Superior temporal gyrus (tissue), 1 donor: ENCODE data around the gene ZC3HAV1.
"Not testable (repeated sequence)": the region's sequence is repeated elsewhere in the genome, so short reads cannot be mapped to it uniquely, and the experiment has no call there.

Experiments used
- DNase-seq: peaks from one replicate; pipeline ENCODE4 v3.0.0-alpha.2; 2016; ENCODE audit errors: extremely low spot score

ZC3HAV1 gene

DNA sequence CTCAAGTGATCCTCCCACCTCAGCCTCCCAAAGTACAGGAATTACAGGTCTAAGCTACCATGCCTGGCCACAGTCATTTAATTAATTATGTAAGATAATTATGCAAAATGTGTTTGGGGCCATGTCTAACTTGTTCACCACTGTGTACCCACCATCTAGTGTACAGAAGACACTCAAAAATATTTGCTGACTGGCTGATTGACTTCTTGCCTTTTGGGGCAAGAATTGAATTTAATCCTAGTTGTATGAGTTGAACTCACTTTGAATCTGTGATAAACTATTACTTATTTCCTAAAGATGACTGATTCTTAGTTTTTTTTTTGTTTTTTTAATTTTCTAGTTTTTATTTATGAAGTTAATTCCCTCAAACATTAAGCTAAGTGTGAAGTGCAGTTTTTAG, 57.9 kb downstream of the ZC3HAV1 start:
- DNase-seq, result no peak

DNA sequence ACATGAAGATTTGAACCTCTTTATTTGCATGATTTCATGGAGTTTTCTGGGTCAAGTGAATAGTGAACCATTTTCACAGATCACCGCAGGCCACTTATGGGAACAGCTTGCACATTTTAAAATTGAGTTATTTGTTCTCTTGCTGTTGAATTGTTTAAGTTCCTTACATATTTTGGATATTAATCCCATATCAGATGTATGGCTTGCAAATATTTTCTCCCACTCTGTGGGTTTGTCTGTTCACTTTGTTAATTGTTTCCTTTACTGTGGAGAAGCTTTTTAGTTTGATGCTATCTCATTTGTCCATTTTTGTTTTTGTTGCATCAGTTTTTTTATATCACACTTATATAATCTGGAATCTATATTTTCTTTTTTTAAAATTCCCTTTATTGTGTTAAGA, 59.6 kb downstream of the ZC3HAV1 start:
- DNase-seq, result no peak

DNA sequence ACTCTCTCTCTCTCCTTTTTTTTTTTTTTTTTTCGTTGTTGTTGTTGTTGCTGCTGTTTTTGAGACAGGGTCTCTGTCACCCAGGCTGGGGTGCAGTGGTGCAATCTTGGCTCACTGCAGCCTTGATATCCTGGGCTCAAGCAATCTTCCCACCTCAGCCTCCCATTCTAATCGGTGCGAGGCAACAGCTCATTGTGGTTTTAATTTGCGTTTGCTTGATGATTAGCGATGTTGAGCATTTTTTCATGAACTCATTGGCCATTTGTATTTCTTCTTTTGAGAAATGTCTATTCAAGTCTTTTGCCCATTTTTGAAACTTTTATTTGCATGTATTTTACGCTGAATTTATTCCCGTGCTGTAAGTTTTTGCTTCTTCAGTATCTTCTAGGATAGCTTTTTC, 60.4 kb downstream of the ZC3HAV1 start:
- DNase-seq, result no peak

DNA sequence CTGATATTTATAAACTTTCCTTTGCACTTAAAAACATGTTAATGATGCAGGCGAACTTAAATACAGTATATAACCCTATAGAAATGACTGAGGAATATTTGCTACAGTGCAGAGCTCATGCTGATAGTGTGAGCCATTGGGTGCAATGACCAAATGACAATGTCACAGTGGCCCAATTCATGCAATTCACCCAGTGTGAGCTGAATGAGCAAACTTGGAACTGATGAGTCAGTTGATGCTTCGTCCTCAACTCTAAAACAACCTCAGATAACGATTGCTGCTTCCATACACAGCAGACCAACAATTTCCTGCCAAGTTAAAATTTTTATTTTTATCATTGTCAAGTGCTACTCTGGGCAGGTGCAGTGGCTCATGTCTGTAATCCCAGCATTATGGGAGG, 61.5 kb downstream of the ZC3HAV1 start:
- no peak for DNase-seq

DNA sequence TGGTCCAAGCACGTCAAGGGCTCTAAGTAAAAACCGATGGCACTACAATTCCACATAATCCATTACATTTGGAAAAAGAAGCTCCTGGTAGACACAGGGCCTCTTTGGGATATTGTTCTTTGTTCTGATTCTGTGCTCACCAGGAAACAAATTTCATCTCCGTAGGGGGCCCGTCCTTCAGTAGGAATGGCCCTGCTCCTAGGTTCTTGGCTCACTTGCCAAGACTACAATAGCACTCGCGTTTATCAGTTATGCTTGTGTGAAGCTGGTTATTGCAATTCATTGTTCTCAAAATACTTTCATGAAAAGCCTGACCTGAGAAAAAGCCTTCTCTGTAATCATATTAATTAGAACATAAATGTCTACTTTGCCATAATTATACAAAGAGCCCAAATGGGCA, 63.4 kb downstream of the ZC3HAV1 start:
- no peak for DNase-seq

DNA sequence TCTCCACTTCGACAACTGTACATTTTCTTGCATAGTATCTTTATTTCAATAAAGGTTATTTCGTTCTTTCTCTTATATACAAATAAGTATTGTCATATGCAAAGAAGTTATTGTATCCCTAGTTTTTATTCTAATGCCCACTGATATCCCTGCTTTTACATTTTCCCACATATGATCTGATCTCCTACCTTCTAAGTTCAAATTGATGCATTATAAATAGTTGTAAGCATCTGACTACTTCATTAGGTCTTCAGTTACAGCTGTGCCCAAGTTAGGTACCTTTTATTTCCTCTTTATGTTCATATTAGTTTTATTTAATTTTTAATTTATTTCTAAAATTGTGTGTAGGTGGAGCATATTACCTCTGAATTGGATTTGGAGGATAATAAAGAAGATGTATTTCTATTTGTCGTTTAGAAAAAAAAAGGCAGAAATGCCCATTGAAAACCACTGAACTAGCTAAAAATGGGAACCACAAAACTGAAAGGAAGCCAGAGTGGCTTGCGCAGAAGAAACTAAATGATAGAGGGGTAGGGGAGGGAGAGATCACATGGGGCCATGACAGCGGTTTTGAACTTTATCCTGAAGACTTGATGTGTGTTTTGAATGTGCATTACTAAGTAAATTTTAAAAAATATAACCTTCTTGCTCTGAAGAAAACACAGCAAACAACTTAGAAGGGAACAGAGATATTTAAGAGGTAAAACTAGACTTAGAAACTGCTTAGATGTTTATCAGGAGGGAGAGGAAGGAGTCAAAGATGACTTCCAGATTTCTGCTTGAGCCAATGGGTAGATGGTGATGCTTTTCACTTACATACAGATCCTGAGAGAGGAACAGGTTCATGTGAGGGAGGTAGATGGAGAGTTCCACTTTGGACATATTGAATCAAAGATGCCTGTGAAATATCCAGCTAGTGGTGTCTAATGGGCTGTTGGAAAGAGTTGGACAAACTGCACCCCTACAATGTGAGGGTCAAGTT, 64.4 kb downstream of the ZC3HAV1 start:
- no peak for DNase-seq

DNA sequence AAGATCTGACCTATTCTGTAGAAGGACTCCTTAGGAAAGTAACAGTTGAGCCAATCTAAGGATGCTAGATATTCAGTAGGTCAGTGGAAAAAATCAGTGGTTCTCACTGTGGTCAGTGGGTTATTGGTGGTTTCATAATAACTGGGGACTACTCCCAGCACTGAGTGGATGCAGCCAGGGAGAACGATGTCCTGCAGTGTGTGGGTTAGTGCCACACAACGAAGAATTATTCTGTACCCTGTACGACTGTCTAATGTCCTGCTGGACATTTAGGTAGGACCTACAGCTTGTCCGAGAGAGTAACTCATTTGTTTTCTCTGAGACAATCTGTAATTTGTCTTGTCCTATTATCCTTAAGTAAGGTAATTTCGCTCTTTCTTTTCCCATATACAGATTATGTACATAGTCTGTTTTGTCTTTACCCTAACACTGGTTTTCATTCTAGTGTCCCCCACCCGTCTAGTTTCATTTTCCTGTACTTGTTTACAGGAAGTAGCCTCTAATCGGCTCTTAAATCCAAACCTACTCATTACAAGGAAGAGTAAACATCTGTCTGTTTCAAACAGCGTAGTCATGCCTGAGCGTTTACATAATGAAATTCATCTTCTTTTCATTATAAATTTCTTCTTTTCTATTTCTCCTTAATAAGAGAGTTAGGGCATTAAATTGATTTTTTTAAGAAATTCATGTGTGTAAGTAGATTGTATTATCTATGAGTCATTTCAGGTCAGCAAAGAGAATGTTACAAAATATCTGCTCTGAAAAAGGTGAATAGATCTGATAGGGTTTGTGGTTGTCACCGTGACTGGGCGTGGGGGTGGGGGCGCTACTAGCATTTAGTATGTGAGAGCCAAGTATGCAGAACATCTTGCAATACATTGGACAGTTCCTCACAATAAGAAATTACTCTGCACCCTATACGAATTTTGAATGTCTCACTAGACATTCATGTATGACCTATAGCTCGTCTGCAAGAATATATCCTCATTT, 65.4 kb downstream of the ZC3HAV1 start:
- DNase-seq, result no peak

DNA sequence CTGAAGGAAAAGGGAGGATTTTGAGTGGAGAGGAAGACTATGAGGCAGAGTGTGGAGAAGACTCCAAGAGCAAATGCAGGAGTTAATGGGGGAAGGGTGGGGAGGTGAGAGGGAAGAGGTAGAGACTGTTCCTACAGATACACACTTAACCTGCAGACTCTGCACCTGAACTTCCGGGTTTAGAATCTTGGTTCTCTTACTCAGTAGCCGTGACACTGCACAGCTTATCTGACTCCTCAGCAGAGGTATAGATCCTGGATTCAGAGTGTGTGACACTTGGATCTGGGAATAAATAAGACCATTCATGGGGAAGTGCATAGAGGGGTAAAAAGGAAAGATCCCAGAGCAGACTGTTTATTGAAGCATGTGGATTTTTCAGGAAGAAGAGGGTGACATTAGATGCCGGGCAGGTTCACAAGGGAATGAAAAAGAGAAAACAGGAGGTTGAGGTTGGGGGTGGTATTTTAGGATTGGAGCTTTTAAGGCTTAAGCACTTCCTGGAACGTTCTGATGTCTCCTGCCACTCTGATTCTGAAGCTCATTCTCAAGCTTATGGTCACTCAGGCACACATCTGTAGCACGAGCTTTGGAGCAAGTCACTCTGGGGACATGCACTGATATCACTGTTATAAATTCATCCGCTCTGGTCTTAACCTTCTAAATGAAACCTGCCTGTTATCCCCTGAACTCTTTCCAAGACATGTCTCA, 68.0 kb downstream of the ZC3HAV1 start:
- no peak for DNase-seq

DNA sequence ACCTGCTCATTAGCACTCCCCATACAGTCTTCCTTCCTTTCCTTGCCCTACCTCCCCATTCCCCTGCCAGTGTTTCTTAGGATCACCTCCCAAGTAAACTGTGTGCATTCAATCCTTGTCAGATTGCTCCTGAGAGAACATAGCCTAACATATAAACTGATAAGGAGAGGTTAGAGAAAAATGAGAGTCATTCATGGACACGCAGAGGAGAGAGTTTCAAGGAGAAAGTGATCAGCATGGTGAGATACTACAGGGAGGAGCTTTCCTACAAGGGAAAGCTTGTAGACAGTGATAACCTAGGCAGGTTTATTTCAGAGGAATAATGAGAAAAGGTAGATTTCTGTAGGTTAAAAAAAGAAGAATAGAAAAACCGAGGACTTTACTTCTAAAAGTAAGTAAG, 70.8 kb downstream of the ZC3HAV1 start:
- no peak for DNase-seq

DNA sequence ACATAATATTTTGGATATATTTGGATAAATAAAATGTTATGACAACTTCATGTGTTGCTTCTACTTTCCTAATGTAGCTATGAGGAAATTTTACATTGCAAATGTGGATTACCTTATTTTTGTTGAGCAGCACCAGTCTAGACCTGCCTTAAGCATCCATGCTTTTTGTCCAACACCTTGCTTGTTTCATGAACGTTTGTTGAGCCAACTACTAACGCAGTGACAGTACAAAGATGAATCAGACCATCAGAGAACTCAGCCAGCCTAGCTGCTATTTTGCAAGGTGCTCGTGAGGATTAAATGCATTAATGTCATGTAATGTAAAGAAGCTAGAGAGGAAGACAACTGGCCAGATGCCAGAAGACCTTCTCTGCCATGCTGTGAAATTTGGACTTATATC, 72.6 kb downstream of the ZC3HAV1 start:
- no peak for DNase-seq

DNA sequence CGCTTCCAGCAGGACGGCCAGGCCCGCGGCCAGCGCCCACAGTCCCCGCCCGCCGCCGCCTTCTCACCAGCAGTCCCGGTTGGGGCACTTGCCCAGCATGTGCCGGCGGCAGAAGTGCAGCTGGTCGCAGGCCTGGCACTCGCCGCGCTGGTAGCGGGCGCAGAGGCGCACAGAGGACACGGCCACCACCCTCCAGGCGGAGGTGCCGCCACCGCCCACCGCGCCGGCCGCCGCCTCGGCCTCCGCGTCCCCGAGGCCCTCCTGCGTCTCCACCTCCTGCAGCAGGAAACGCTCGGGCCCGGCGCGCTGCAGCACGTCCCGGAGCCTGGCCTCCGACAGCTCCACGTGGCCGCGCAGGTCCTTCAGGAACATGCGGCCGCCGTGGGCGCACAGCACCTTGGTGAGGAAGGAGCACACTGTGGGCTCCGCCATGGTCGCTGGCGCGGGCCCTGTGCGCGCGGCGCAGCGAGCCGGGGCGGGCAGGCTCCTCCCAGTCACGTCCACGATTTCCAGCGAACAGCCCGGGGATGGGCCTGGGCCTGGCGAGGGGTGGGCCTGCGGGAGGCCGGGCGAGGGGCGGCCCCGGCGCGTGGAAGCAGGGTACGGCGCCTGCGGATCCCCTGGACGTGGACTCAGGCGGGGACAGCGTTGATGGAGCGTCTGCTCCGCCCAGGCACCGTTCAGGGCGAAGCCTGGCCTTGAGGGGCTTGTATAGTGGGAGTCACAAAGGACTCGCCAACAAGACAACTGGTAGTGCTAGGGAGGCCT, 73.8 kb downstream of the ZC3HAV1 start, which contains the start of gene ZC3HAV1L:
Gene ZC3HAV1L (minus strand): TSS at position 457 of the 768 bp plus-strand sequence. CDS start 25 bp downstream, at position 432.
- no peak for DNase-seq

DNA sequence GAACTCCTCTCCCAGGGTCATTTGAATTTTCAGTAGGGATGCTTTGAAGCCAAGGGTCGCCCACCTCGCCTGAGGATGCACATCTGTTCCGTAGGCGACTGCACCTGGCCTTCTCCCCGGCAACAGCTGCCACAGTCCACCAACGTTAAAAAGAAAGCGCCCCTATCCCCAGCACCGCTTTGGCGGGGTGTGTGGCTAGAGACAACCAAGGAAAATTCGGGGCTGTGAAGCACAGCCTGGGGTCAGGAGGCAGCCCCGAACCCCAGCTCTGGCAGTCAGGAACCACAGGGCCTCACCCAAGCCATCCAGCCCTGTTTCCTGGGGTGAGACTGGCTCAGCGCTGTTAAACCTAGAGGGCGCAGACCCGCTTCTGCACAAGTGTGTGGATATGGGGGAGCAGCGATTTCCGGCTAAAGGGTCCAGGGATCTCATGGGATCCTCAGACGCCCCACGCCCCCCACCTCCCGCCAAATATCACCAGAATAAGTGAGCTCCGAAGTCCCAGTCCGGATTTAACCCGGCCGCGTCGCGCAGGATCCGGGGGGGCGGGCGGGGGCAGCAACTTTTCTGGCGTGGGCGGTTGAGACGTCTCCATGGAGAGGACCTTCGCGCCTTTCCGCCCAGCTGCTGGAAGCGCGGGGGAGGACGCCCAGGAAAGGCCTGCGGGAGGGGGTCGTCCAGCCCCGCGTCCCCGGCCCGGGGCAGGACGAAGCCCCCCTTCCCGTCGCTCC, 74.5 kb downstream of the ZC3HAV1 start:
- DNase-seq, result no peak

DNA sequence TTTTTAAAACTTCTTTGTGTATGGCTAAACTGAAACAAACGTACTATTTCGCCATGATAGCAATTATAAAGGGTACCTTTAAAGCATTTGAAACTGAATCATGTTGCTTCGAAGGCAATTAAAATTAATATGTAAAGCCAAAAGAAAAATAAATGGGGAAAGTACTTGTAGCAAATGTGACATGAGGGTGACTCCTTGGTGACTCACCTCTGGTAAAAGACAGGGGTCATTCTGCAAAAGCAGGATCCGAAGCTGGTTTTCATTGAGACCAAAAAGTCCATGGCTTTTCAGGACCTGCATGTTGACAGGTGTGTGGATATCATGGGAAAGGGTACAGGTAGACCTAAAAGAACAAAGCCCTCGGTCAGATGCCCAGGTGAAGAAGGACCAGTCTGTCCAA, 75.2 kb downstream of the ZC3HAV1 start:
- no peak for DNase-seq

DNA sequence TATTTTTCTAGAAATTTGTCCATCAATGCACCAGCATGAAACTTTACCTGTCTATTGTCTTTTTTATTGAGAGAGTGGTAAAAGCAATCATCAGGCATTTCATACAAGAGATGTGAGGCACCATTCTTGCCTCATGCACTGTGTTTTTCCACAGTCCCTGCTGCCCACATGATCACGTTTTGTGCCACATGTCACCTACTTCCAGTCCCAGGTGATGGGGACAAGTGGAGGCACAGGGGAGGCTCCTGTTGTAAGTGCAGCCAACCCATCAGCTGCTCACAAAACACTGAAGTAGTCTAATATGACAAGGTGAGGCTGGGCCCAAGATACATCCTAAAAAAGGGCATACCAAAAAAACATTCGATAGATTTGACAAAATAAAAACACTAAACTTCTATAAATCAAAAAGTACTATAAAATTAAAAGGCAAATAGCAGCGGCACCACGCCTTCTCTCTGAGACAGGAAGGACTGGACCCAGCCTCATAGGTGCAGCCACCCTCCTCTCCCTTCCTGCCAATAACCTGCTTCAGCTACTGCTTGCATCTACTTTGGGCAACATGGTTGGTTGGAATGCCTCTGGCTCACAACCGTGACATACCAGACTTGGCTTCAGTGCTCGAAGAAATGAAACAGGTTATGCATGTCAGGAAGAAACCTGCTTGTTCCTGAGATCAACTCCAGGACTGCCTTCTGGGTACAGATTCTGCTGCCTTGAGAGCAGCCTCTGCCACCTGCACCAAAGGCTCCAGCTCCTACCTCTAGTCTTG, 76.0 kb downstream of the ZC3HAV1 start:
- DNase-seq, result no peak

DNA sequence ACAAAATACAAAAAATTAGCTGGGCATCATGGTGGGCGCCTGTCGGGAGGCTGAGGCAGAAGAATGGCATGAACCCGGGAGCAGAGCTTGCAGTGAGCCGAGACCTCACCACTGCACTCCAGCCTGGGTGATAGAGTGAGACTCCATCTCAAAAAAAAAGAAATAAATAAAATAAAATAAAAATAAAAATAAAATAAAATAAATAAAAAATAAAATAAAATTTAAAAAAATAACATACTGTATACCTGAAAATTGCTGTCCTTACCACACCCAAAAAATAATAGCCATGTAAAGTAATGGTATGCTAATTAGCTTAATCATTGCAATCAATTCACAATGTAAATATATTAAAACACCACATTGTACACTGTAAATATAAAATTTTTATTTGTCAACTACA, 77.0 kb downstream of the ZC3HAV1 start:
- no peak for DNase-seq

DNA sequence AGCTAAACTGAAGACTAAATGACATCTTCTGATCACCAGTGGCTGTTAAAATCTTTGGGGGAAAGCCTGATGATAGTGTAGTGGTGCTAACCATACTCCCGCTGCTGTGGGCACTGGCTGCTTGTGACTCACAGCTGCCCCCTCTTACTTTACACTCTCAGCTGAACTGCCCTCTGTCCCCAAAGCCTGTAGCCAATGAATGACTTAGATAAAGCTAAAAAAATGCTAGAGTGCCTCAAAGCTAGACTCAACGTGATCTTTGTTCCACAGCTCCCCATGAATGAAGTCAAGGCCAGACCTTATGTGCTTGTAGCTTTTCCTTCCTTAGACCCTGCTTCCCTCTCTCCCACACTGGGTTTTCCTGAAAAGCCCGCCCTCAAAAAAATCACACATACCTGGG, 80.2 kb downstream of the ZC3HAV1 start:
- no peak for DNase-seq

DNA sequence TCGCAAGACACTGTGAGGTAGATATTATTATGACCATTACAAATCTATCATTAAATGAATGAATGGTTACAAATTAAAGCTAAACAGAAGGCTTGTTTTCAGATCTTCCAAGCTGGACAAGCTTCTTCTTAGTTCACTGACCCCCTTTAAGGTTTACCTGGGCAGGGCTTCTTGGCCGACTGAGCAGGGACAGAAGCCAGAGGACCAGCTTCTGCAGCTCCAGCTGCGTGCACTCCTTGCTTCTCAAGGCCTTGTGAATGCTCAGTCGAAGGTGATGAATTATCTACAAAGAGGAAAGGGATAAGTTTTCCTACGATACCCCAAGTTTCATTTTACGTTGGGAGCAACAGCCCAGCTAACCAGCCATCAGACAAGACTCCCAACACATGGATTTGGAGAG, 83.0 kb downstream of the ZC3HAV1 start:
- no peak for DNase-seq

DNA sequence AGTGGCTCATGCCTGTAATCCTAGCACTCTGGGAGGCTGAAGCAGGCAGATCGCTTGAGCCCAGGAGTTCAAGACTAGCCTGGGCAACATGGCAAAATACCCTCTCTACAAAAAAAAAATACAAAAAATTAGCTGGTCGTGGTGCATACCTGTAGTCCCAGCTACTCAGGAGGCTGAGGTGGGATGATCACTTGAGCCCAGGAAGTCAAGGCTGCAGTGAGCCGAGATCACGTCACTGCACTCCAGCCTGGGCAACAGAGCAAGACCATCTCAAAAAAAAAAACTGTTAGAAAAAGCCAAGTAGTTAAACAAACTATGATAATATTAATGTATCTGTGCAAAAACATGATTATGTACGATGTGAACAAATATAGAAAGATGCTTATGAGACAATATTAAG, 83.7 kb downstream of the ZC3HAV1 start:
- DNase-seq, result not testable (repeated sequence)

DNA sequence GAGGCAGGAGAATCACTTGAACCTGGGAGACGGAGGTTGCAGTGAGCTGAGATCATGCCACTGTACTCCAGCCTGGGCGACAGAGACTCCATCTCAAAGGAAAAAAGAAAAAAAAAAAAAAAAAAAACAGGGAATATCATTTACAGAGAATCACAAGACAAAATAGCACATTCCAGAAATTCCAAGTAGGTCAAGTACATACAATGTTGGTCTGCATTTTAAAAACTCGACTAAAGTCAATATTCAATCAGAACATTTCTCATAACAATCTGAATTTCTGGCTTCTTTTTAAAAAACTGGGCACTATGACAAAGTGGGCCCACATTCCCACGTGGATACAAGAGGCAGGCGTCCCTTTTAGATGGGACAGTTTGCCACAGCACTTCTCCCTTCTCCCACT, 86.4 kb downstream of the ZC3HAV1 start:
- DNase-seq, result no peak
